ENCODE data around the gene VGLL4.

VGLL4 gene

DNA sequence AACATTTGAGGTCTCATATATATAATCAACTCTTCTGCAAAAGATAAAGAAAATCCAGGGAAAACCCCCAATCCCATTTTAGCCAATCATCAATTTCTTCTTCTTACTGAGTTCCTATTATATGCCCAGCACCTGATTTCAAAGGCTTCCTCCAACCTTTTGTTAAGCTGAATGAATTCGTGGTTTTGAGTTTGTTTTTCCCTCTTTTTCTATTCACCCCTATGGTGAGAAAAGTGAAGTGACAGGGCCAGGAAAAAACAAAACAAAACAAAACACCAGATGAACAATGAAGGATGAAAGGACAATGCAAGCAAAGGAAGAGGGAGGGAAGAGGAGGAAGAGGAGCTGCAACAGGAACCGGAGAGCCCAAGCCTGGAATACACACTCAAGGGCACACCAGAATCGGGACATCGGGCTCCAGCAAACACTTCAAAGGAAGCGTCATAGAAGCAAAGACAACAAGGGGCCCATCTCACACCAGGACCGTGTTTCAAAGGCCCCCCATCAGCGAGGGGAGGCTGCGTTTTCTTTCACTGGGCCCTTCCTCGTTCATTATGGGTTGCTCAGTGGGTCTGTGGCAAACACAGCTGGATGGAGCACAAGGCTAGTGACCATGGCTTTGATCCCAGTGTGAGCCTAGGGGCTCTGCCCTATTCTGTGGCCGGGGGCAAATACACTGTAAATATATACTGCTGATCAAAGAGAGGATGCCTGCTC is 50.2 kb downstream of the VGLL4 start:
- ChIA-PET CTCF (no interaction called here), POLR2A (no interaction called here)
- TF ChIP-seq ZNF384 (IDR thresholded peaks at IDR 0.05) (no peak), BHLHE40 (IDR thresholded peaks at IDR 0.05; ENCODE audit: borderline replicate concordance) (no peak)
- DNase-seq (ENCODE audit: extremely low spot score) = no peak

DNA sequence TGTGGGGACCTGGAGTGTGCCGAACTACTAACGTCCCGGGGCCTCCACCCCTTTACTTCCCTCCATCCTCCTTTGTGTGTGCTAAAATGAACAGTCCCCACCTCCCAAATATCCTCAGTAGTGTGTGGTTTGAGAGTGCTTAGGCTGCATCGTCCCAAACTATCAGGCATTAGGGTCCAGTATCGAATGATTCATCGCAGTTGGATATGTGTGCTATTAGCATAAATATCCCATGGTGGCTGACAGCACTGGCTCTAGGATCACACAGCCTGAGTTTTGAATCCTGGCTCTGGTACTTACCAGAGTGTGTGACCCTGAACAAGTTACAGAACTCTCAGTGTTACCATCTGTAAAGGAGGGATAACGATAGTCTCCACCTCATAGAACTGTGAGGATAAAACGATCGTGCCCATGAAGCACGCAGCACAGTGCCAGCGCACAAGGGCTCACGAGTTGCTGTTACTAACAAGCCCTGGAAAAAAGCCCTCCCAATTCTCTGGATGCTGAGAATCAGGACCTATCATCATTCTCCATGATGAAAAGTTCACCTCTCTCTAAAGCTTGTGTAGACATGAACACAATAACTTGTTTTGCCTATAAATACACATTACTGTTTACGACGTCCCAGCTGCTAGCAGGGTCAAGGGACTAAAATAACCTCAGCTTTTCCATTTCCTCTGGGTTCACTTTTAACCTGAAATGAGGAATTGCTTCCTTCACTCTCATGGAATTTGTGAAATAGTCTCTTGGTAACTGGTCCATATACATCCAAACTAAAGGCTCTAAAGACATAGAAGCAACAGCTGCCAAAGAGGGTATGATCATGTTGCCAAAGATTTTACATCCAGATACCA is 51.0 kb downstream of the VGLL4 start:
- TF ChIP-seq HDGF (IDR thresholded peaks at IDR 0.05; ENCODE audit: borderline replicate concordance) = no peak
- no peak for TF ChIP-seq ELF4 (IDR thresholded peaks at IDR 0.05)
- no peak for TF ChIP-seq CTBP1 (IDR thresholded peaks at IDR 0.05; ENCODE audit: borderline replicate concordance)
- no peak for TF ChIP-seq L3MBTL2 (conservative IDR thresholded peaks at IDR 0.05)
- TF ChIP-seq SUZ12 (IDR thresholded peaks at IDR 0.05) = no peak
- no peak for TF ChIP-seq LEF1 (IDR thresholded peaks at IDR 0.05; ENCODE audit: borderline replicate concordance)
- TF ChIP-seq NFRKB (IDR thresholded peaks at IDR 0.05) = no peak
- TF ChIP-seq PKNOX1 (IDR thresholded peaks at IDR 0.05) = peak; percentile 18; the same call in 1 of the 2 replicates
- no peak for DNase-seq (ENCODE audit: extremely low spot score)
- CTCF ChIA-PET = no interaction called here
- POLR2A ChIA-PET = interaction anchor here (1.7 kb wide), 1 partner anchor 50 kb away, joined by 4 read pairs; no protein-coding TSS in a partner anchor

GRCh38 chr3:11591391-11592282 is 52.1 kb downstream of the VGLL4 start:
- TF ChIP-seq ELF4 (IDR thresholded peaks at IDR 0.05) = no peak
- no peak for TF ChIP-seq SP1 (IDR thresholded peaks at IDR 0.05)
- TF ChIP-seq TARDBP (IDR thresholded peaks at IDR 0.05) = no peak
- no peak for TF ChIP-seq L3MBTL2 (conservative IDR thresholded peaks at IDR 0.05)
- no peak for TF ChIP-seq ARNT (IDR thresholded peaks at IDR 0.05)
- no peak for TF ChIP-seq HDGF (IDR thresholded peaks at IDR 0.05; ENCODE audit: borderline replicate concordance)
- no peak for TF ChIP-seq LEF1 (IDR thresholded peaks at IDR 0.05; ENCODE audit: borderline replicate concordance)
- TF ChIP-seq FOXA1 (IDR thresholded peaks at IDR 0.05) = no peak
- no peak for TF ChIP-seq FOXM1 (IDR thresholded peaks at IDR 0.05; ENCODE audit: borderline replicate concordance)
- no peak for TF ChIP-seq ZNF384 (IDR thresholded peaks at IDR 0.05)
- POLR2A ChIA-PET = interaction anchor here (0.9 to 1.7 kb wide), 2 partner anchors 9 to 51 kb away, joined by 3 to 4 read pairs; no protein-coding TSS in a partner anchor
- CTCF ChIA-PET = no interaction called here
- DNase-seq (ENCODE audit: extremely low spot score) = peak; percentile 49

DNA sequence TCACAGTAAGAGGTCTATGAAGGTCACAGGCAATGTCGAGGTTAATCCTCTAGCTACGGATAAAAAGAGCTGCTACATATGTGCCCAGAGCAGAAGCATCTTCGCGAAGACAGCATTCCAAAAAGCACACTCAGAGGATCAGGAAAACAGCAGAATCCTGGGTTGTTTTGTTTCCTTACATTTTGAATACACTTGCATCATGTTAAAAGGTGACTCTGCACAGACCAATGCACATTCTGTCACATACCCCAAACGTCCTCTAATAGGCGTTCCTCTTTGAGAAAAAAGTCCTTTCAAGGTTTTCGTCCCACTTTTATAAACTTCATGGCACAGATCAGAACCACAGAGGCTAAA is 52.7 kb downstream of the VGLL4 start:
- POLR2A ChIA-PET = interaction anchor here (0.9 to 1.7 kb wide), 2 partner anchors 9 to 52 kb away, joined by 3 to 4 read pairs; no protein-coding TSS in a partner anchor
- TF ChIP-seq TARDBP (IDR thresholded peaks at IDR 0.05) = no peak
- no peak for TF ChIP-seq CTBP1 (IDR thresholded peaks at IDR 0.05; ENCODE audit: borderline replicate concordance)
- TF ChIP-seq HDGF (IDR thresholded peaks at IDR 0.05; ENCODE audit: borderline replicate concordance) = no peak
- TF ChIP-seq ELF4 (IDR thresholded peaks at IDR 0.05) = no peak
- TF ChIP-seq FOXA1 (IDR thresholded peaks at IDR 0.05) = no peak
- TF ChIP-seq SP1 (IDR thresholded peaks at IDR 0.05) = no peak
- TF ChIP-seq FOXK2 (IDR thresholded peaks at IDR 0.05) = no peak
- no peak for TF ChIP-seq L3MBTL2 (conservative IDR thresholded peaks at IDR 0.05)
- no peak for TF ChIP-seq ZNF384 (IDR thresholded peaks at IDR 0.05)
- no peak for TF ChIP-seq FOXM1 (IDR thresholded peaks at IDR 0.05; ENCODE audit: borderline replicate concordance)
- no peak for DNase-seq (ENCODE audit: extremely low spot score)
- CTCF ChIA-PET = interaction anchor here (0.6 kb wide), 2 partner anchors 13 to 32 kb away, joined by 3 to 7 read pairs; no protein-coding TSS in a partner anchor

DNA sequence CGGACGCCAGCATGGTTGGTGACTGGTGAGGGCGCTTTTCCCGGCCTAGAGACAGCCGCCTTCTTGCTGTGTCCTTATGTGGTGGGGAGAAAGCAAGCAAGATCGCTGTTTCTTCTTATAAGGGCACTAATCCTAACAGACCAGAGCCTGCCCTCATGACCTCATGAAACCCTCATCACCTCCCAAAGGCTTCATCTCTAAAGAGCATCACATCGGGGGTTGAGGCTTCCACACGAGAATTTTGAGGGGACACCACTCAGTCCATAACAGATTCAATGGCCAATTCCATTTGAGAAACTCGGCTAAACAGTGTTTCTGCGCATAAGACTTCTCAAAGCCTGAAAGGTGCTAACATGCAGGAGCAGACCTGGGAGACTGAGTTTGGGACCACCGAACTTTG is 54.0 kb downstream of the VGLL4 start:
- POLR2A ChIA-PET = no interaction called here
- DNase-seq (ENCODE audit: extremely low spot score) = no peak
- CTCF ChIA-PET = no interaction called here
- no peak for TF ChIP-seq FOXK2 (IDR thresholded peaks at IDR 0.05)
- no peak for TF ChIP-seq L3MBTL2 (conservative IDR thresholded peaks at IDR 0.05)
- TF ChIP-seq PKNOX1 (IDR thresholded peaks at IDR 0.05) = no peak
- no peak for TF ChIP-seq NFRKB (IDR thresholded peaks at IDR 0.05)
- TF ChIP-seq SUZ12 (IDR thresholded peaks at IDR 0.05) = no peak
- TF ChIP-seq FOXA1 (IDR thresholded peaks at IDR 0.05) = no peak
- no peak for TF ChIP-seq ELF4 (IDR thresholded peaks at IDR 0.05)
- TF ChIP-seq LEF1 (IDR thresholded peaks at IDR 0.05; ENCODE audit: borderline replicate concordance) = no peak
- no peak for TF ChIP-seq CTBP1 (IDR thresholded peaks at IDR 0.05; ENCODE audit: borderline replicate concordance)
- TF ChIP-seq TARDBP (IDR thresholded peaks at IDR 0.05) = no peak
- TF ChIP-seq BHLHE40 (IDR thresholded peaks at IDR 0.05; ENCODE audit: borderline replicate concordance) = no peak
- no peak for TF ChIP-seq ARNT (IDR thresholded peaks at IDR 0.05)
- TF ChIP-seq ZNF384 (IDR thresholded peaks at IDR 0.05) = no peak
- no peak for TF ChIP-seq SP1 (IDR thresholded peaks at IDR 0.05)

- POLR2A ChIA-PET = no interaction called here
- CTCF ChIA-PET = no interaction called here
- TF ChIP-seq NFRKB (IDR thresholded peaks at IDR 0.05) (no peak), FOXA1 (IDR thresholded peaks at IDR 0.05) (no peak), BHLHE40 (IDR thresholded peaks at IDR 0.05; ENCODE audit: borderline replicate concordance) (no peak), FOXM1 (IDR thresholded peaks at IDR 0.05; ENCODE audit: borderline replicate concordance) (no peak), ARNT (IDR thresholded peaks at IDR 0.05) (no peak), TARDBP (IDR thresholded peaks at IDR 0.05) (no peak), PKNOX1 (IDR thresholded peaks at IDR 0.05) (no peak), CTBP1 (IDR thresholded peaks at IDR 0.05; ENCODE audit: borderline replicate concordance) (no peak), SUZ12 (IDR thresholded peaks at IDR 0.05) (no peak), HDGF (IDR thresholded peaks at IDR 0.05; ENCODE audit: borderline replicate concordance) (no peak), ELF4 (IDR thresholded peaks at IDR 0.05) (no peak), FOXK2 (IDR thresholded peaks at IDR 0.05) (no peak), L3MBTL2 (conservative IDR thresholded peaks at IDR 0.05) (no peak), ZNF384 (IDR thresholded peaks at IDR 0.05) (no peak), LEF1 (IDR thresholded peaks at IDR 0.05; ENCODE audit: borderline replicate concordance) (no peak), SP1 (IDR thresholded peaks at IDR 0.05) (no peak)
- DNase-seq (ENCODE audit: extremely low spot score) = no peak
Observed at GRCh38 chr3:11588755-11589154, 55.0 kb downstream of the VGLL4 start.
